HepG2 (cell line): ENCODE data around the gene ZKSCAN5. TPM values are rescaled to one million over a fixed set of nuclear protein-coding genes. Genes with fewer than 3 reads are reported as not detected.

ENCODE experiments used
- AGO1 ChIP-seq: fragments of 200-400 bp; formaldehyde crosslinking; IDR thresholded peaks from 2 replicates; pipeline ENCODE4 v1.6.1; 2017; ENCODE audit warnings: mild to moderate bottlenecking, low read depth, low read length, moderate library complexity; ENCODE audit not compliant: poor library complexity, severe bottlenecking
- GABPB1 ChIP-seq: IDR thresholded peaks from 2 replicates; pipeline ENCODE4 v1.6.1; 2016; ENCODE audit warnings: mild to moderate bottlenecking, missing genetic modification reagents, moderate library complexity, missing compliant biosample characterization
- HNF4A ChIP-seq: sonication (generic); formaldehyde crosslinking; IDR thresholded peaks from 2 replicates; pipeline ENCODE4 v1.4.0; 2020; ENCODE audit warnings: missing genetic modification reagents
- HNRNPLL ChIP-seq: fragments of 200-400 bp; formaldehyde crosslinking; IDR thresholded peaks from 2 replicates; pipeline ENCODE4 v1.6.1; 2017; ENCODE audit warnings: mild to moderate bottlenecking, low read depth, low read length; ENCODE audit not compliant: poor library complexity, severe bottlenecking
- MYC ChIP-seq: sonication (generic); formaldehyde crosslinking; IDR thresholded peaks from 2 replicates; pipeline ENCODE4 v1.9.0; 2021; ENCODE audit warnings: missing genetic modification reagents, borderline replicate concordance
- POGZ ChIP-seq: sonication (generic); formaldehyde crosslinking; IDR thresholded peaks from 2 replicates; pipeline ENCODE4 v1.4.0; 2020; ENCODE audit warnings: mild to moderate bottlenecking, missing genetic modification reagents
- RFX3 ChIP-seq: IDR thresholded peaks from 2 replicates; pipeline ENCODE4 v1.6.1; 2016; ENCODE audit warnings: missing biosample characterization, missing genetic modification reagents
- SALL1 ChIP-seq: sonication (generic); formaldehyde crosslinking; IDR thresholded peaks from 2 replicates; pipeline ENCODE4 v1.8.0; 2022; ENCODE audit warnings: mild to moderate bottlenecking, missing genetic modification reagents
- SAP130 ChIP-seq: IDR thresholded peaks from 2 replicates; pipeline ENCODE4 v1.6.1; 2016; ENCODE audit warnings: low read depth
- SNRNP70 ChIP-seq: fragments of 200-400 bp; formaldehyde crosslinking; IDR thresholded peaks from 2 replicates; pipeline ENCODE4 v1.6.1; 2017; ENCODE audit warnings: mild to moderate bottlenecking, low read depth, low read length, moderate library complexity
- ZBTB38 ChIP-seq: sonication (generic); formaldehyde crosslinking; IDR thresholded peaks from 2 replicates; pipeline ENCODE4 v1.5.1; 2020; ENCODE audit warnings: mild to moderate bottlenecking, missing genetic modification reagents
- ZFX ChIP-seq: sonication (generic); formaldehyde crosslinking; IDR thresholded peaks from 2 replicates; pipeline ENCODE4 v1.4.0; 2020; ENCODE audit warnings: mild to moderate bottlenecking, low read depth, missing genetic modification reagents, moderate library complexity
- ZFY ChIP-seq: sonication (generic); formaldehyde crosslinking; IDR thresholded peaks from 2 replicates; pipeline ENCODE4 v1.4.0; 2020; ENCODE audit warnings: missing genetic modification reagents
- ZNF335 ChIP-seq: sonication (generic); formaldehyde crosslinking; IDR thresholded peaks from 2 replicates; pipeline ENCODE4 v1.4.0; 2020; ENCODE audit warnings: missing genetic modification reagents
- ZNF44 ChIP-seq: sonication (generic); formaldehyde crosslinking; IDR thresholded peaks from 2 replicates; pipeline ENCODE4 v1.5.1; 2020; ENCODE audit warnings: mild to moderate bottlenecking, missing genetic modification reagents
- ZNF550 ChIP-seq: sonication (generic); formaldehyde crosslinking; IDR thresholded peaks from 2 replicates; pipeline ENCODE4 v1.4.0; 2020; ENCODE audit warnings: mild to moderate bottlenecking, missing genetic modification reagents, borderline replicate concordance
- ZNF768 ChIP-seq: sonication (generic); formaldehyde crosslinking; IDR thresholded peaks from 2 replicates; pipeline ENCODE4 v1.4.0; 2020; ENCODE audit warnings: missing genetic modification reagents
- polyA plus RNA-seq, 8 experiments: library from polyadenylated mRNA; depleted of rRNA in 3 of 8; stranded (reverse) in 7 of 8; unstranded in 1 of 8; fragments of >200 nt; fragmentation: Illumina TruSeq in 4 of 8; extraction: Trizol in 4 of 8; gene quantifications; 2 replicates each; pipeline versions ENCODE4 v1.2.1 to v1.2.3, GENCODE V29; 2011 to 2016; ENCODE audit warnings: low read depth in 4 of 8, missing spikeins in 1 of 8, mixed read lengths in 1 of 8; ENCODE audit not compliant: insufficient read depth in 1 of 8
- total RNA-seq, 5 experiments: library from RNA; depleted of rRNA; stranded (reverse); fragments of >200 nt; fragmentation: Illumina TruSeq; extraction: Trizol; gene quantifications; 2 replicates each; pipeline ENCODE4 v1.2.3, GENCODE V29; 2016; ENCODE audit warnings: low read depth in 1 of 5
- TF ChIP-seq, protein P1 (sequence below): sonication (generic); formaldehyde crosslinking; IDR thresholded peaks from 2 replicates; pipeline ENCODE4 v1.9.0; 2022; ENCODE audit warnings: missing genetic modification reagents, mild to moderate bottlenecking, borderline replicate concordance
- TF ChIP-seq, protein P2 (sequence below): sonication (generic); formaldehyde crosslinking; IDR thresholded peaks from 2 replicates; pipeline ENCODE4 v1.8.0; 2022; ENCODE audit warnings: mild to moderate bottlenecking, missing genetic modification reagents; ENCODE audit not compliant: insufficient replicate concordance
- TF ChIP-seq, protein P3 (sequence below): sonication (generic); formaldehyde crosslinking; IDR thresholded peaks from 2 replicates; pipeline ENCODE4 v1.4.0; 2020; ENCODE audit warnings: missing genetic modification reagents
- TF ChIP-seq, protein P4 (sequence below): sonication (generic); formaldehyde crosslinking; IDR thresholded peaks from 2 replicates; pipeline ENCODE4 v1.4.0; 2020; ENCODE audit warnings: missing genetic modification reagents
- TF ChIP-seq, protein P5 (sequence below): IDR thresholded peaks from 2 replicates; pipeline ENCODE4 v1.6.1; 2016; ENCODE audit warnings: control low read depth

The ZKSCAN5 gene
- total and polyA plus RNA-seq, 2 of the 13 experiments (the other 11 are each of a cell fraction or from before 2014, with no cell fraction given) = 5.5 to 11.7 TPM

DNA sequence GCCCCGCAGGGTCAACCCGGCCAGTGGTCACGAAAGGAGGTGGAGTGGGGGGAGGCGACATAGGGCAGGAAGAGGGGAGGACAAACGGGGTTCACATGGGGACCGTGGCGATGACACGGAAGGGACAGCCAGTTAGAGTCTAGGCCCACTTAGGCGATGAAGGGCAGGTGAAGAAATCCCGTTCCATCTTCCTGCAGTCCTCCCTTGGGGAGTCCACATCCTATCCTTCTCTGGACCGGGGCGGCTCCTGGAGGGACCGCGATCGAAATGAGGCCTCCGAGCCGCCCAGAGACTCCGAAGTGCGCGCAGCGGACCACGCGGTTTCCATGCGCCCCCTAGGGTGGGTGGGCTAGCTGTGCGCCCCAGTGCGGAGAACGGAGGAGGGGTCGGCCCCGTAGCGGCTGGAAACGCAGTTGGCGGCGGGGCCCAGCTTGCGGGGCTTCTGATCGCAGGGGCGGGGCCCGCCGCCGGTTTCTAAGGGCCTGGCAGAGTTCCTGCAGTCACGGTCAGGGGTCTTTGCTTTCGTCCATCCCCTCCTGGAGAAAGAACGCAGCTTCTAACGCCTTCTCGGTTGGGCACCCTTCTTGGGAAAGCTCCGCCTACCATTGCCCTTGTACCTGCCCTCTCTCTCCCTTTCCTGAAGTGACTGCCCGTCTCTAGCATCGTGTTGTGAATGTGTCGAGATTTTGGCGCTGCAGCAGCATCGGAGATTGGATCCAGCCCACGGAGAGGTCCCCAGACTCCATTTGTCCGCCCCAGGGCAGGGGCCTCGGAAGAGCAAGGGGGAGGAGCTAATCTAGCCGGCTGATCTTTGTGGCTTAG lies 75.7 kb downstream of the ZKSCAN5 start (continued):
- TF ChIP-seq, protein P1, sequence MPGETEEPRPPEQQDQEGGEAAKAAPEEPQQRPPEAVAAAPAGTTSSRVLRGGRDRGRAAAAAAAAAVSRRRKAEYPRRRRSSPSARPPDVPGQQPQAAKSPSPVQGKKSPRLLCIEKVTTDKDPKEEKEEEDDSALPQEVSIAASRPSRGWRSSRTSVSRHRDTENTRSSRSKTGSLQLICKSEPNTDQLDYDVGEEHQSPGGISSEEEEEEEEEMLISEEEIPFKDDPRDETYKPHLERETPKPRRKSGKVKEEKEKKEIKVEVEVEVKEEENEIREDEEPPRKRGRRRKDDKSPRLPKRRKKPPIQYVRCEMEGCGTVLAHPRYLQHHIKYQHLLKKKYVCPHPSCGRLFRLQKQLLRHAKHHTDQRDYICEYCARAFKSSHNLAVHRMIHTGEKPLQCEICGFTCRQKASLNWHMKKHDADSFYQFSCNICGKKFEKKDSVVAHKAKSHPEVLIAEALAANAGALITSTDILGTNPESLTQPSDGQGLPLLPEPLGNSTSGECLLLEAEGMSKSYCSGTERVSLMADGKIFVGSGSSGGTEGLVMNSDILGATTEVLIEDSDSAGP (CRISPR knock-in tag) = 0 out of 2 replicates have a peak, but pooled peaks have one; percentile 20
- TF ChIP-seq MYC (CRISPR knock-in tag) (peak; percentile 76), AGO1 (peak; percentile 77), ZNF44 (no peak), SAP130 (CRISPR knock-in tag) (no peak), HNF4A (CRISPR knock-in tag) (no peak), ZFY (peak; percentile 55; the same call in 1 of the 2 replicates), ZBTB38 (CRISPR knock-in tag) (peak; percentile 48; the same call in 1 of the 2 replicates), ZNF335 (no peak), ZNF768 (CRISPR knock-in tag) (peak; percentile 86; the same call in 1 of the 2 replicates), GABPB1 (CRISPR knock-in tag) (peak; percentile 52; the same call in 1 of the 2 replicates), ZFX (CRISPR knock-in tag) (peak; percentile 34), RFX3 (no peak), SNRNP70 (no peak), SALL1 (peak; percentile 35; the same call in 1 of the 2 replicates), HNRNPLL (peak; percentile 75), ZNF550 (CRISPR knock-in tag) (no peak), POGZ (CRISPR knock-in tag) (0 out of 2 replicates have a peak, but pooled peaks have one; percentile 14)
- TF ChIP-seq, protein P2, sequence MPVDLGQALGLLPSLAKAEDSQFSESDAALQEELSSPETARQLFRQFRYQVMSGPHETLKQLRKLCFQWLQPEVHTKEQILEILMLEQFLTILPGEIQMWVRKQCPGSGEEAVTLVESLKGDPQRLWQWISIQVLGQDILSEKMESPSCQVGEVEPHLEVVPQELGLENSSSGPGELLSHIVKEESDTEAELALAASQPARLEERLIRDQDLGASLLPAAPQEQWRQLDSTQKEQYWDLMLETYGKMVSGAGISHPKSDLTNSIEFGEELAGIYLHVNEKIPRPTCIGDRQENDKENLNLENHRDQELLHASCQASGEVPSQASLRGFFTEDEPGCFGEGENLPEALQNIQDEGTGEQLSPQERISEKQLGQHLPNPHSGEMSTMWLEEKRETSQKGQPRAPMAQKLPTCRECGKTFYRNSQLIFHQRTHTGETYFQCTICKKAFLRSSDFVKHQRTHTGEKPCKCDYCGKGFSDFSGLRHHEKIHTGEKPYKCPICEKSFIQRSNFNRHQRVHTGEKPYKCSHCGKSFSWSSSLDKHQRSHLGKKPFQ = no peak
- TF ChIP-seq, protein P3, sequence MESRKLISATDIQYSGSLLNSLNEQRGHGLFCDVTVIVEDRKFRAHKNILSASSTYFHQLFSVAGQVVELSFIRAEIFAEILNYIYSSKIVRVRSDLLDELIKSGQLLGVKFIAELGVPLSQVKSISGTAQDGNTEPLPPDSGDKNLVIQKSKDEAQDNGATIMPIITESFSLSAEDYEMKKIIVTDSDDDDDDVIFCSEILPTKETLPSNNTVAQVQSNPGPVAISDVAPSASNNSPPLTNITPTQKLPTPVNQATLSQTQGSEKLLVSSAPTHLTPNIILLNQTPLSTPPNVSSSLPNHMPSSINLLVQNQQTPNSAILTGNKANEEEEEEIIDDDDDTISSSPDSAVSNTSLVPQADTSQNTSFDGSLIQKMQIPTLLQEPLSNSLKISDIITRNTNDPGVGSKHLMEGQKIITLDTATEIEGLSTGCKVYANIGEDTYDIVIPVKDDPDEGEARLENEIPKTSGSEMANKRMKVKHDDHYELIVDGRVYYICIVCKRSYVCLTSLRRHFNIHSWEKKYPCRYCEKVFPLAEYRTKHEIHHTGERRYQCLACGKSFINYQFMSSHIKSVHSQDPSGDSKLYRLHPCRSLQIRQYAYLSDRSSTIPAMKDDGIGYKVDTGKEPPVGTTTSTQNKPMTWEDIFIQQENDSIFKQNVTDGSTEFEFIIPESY (CRISPR knock-in tag) = peak; percentile 91
- TF ChIP-seq, protein P4, sequence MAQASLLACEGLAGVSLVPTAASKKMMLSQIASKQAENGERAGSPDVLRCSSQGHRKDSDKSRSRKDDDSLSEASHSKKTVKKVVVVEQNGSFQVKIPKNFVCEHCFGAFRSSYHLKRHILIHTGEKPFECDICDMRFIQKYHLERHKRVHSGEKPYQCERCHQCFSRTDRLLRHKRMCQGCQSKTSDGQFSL (CRISPR knock-in tag) = no peak
- TF ChIP-seq, protein P5, sequence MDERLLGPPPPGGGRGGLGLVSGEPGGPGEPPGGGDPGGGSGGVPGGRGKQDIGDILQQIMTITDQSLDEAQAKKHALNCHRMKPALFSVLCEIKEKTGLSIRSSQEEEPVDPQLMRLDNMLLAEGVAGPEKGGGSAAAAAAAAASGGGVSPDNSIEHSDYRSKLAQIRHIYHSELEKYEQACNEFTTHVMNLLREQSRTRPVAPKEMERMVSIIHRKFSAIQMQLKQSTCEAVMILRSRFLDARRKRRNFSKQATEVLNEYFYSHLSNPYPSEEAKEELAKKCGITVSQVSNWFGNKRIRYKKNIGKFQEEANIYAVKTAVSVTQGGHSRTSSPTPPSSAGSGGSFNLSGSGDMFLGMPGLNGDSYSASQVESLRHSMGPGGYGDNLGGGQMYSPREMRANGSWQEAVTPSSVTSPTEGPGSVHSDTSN (CRISPR knock-in tag) = no peak
